ENCODE results near the gene XPNPEP1. TPM values are rescaled to one million over a fixed set of nuclear protein-coding genes. Genes with fewer than 3 reads are reported as not detected.

Gene XPNPEP1
- total RNA-seq, 1 donor from 2014 or later = 202 TPM

DNA sequence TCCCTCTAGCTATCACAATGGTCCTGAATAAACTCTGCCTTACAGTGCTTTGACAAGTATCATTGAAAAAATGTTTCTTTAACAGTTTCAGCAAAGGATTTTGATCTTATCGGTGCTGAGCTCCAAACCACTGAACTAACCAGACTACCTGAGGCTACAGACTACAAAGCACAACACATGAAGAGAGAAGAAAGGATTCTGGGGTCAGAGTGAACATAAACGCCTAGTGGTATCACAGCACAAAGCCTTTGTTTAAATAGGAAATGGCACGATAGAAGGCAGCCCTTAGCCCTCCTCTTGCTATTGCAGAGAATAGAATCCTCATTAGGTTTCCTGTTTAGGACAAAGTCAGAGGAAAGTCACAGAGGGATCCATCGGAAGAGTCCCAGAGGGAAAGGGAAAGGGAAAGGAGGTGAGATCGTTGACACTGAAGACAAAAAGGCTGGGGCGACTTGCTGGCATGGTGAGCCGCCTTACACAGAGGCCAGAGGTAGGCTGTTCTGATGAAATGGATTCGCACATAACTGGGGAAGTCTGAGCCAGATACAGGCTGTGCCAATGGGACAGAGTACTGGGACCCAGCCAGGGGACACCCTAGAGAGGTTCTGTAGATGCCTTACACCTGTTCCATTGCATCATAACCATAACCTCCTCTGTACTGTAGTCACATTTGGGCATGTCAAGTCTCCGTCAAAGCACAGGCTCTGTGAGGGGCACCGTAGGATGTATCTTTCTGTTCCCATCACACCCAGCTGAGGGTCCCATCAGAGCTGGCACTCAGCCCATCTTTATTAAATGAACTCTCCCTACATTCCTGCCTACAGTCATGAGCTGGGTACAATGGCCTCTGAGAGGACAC, 71.5 kb downstream of the XPNPEP1 start:
- TF ChIP-seq, protein P1, sequence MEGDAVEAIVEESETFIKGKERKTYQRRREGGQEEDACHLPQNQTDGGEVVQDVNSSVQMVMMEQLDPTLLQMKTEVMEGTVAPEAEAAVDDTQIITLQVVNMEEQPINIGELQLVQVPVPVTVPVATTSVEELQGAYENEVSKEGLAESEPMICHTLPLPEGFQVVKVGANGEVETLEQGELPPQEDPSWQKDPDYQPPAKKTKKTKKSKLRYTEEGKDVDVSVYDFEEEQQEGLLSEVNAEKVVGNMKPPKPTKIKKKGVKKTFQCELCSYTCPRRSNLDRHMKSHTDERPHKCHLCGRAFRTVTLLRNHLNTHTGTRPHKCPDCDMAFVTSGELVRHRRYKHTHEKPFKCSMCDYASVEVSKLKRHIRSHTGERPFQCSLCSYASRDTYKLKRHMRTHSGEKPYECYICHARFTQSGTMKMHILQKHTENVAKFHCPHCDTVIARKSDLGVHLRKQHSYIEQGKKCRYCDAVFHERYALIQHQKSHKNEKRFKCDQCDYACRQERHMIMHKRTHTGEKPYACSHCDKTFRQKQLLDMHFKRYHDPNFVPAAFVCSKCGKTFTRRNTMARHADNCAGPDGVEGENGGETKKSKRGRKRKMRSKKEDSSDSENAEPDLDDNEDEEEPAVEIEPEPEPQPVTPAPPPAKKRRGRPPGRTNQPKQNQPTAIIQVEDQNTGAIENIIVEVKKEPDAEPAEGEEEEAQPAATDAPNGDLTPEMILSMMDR (IDR thresholded peaks at IDR 0.05; ENCODE audit: unreplicated experiment) = no peak
- Mint-ChIP-seq H3K4me1 (ENCODE audit: unreplicated experiment) (peaks cover 22% of the 10 kb centered on the region), H3K27me3 (ENCODE audit: unreplicated experiment) (peaks cover 1% of the 10 kb centered on the region), H3K27ac (ENCODE audit: unreplicated experiment) (peak overlapping the region; percentile 88), H3K36me3 (ENCODE audit: low read depth, unreplicated experiment) (no peaks in the 10 kb centered on the region), H3K9me3 (ENCODE audit: unreplicated experiment) (no peaks in the 10 kb centered on the region), H3K4me3 (ENCODE audit: unreplicated experiment) (peak overlapping the region; percentile 53)
- peak; percentile 18 for DNase-seq (ENCODE audit: low spot score)

DNA sequence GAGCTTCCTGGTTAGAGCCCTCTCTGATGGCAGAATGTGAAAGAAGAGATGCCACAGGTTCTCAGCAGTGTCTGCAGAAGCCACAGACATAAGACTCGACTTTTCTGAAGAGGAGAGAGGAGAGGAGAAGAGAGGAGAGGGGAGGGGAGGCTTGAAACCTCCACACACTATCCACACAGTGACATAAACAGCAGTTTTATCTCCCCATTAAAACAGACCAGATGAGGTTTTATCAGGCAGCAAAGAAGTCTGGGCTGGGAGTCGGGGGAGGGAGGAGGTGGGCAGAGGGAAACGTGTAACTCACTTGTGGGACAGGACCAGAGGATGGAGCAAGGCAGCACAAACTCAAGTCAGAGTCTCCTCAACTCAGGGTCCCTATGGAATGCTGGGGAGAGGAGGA, 76.5 kb downstream of the XPNPEP1 start:
- H3K9me3 Mint-ChIP-seq (ENCODE audit: unreplicated experiment) = no peaks in the 10 kb centered on the region
- H3K27ac Mint-ChIP-seq (ENCODE audit: unreplicated experiment) = no peak overlapping the region
- peaks cover 42% of the 10 kb centered on the region for H3K4me1 Mint-ChIP-seq (ENCODE audit: unreplicated experiment)
- H3K27me3 Mint-ChIP-seq (ENCODE audit: unreplicated experiment) = peaks cover 1% of the 10 kb centered on the region
- DNase-seq (ENCODE audit: low spot score) = no peak
- no peak overlapping the region for H3K4me3 Mint-ChIP-seq (ENCODE audit: unreplicated experiment)
- peaks cover 8% of the 10 kb centered on the region for H3K36me3 Mint-ChIP-seq (ENCODE audit: low read depth, unreplicated experiment)
- TF ChIP-seq, protein P1 (IDR thresholded peaks at IDR 0.05; ENCODE audit: unreplicated experiment) = no peak

DNA sequence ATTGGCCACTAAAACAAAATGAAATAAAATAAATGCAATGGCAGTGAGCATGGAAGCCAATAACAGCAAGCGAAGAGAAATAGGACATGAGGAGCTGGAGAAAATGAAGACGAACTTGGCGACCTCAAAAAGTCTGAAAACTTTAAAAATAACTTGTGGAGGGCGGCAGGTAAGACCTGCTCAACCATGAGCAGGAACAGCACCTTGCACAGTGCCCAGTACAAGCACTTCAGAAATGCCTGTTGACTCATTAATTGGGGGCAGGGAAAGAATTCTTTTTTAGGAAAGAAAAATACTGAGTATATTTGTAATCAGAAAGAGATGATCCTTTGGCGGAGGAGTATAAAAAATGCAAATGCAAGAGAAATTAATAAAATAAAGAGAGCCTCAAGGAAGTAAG, 78.0 kb downstream of the XPNPEP1 start:
- TF ChIP-seq, protein P1 (IDR thresholded peaks at IDR 0.05; ENCODE audit: unreplicated experiment) = no peak
- Mint-ChIP-seq H3K27me3 (ENCODE audit: unreplicated experiment) (peaks cover 1% of the 10 kb centered on the region), H3K4me3 (ENCODE audit: unreplicated experiment) (no peak overlapping the region), H3K27ac (ENCODE audit: unreplicated experiment) (peak overlapping the region; percentile 57), H3K9me3 (ENCODE audit: unreplicated experiment) (no peaks in the 10 kb centered on the region), H3K36me3 (ENCODE audit: low read depth, unreplicated experiment) (peaks cover 8% of the 10 kb centered on the region), H3K4me1 (ENCODE audit: unreplicated experiment) (peaks cover 32% of the 10 kb centered on the region)
- no peak for DNase-seq (ENCODE audit: low spot score)

DNA sequence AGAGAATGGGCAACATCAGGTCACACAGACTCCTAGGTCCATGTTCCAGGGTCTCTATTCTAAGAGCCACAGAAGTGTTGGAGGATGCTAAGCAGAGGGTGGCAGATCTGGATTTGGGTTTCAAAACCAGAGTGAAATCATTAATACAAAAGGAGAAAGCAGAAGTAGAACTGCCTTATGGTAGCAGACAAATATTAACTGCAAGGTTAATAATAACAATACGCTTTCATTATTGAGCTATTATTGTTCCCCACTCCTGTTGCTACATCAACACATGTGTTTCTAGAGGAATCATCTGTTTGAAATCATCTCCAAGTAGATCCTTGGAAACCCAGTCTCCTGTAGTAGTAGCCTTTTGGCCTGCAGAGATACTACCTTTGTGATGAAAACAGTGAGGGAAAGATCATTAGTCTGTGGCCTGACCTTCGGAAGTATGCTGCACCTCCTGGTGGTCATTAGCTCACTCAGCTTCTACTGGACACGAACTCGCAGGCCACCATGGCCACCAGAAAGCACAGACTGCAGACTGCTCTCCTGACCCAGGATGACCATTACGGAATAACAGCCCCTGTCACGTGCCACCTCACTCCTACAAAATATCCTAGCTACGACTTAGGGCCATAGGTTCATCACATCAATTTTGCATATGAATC, 84.6 kb downstream of the XPNPEP1 start:
- H3K27ac Mint-ChIP-seq (ENCODE audit: unreplicated experiment) = no peak overlapping the region
- no peak for DNase-seq (ENCODE audit: low spot score)

More for the DNA sequence above, 84.6 kb downstream of the XPNPEP1 start:
- no peak overlapping the region for H3K4me3 Mint-ChIP-seq (ENCODE audit: unreplicated experiment)
- H3K4me1 Mint-ChIP-seq (ENCODE audit: unreplicated experiment) = peaks cover 46% of the 10 kb centered on the region
- TF ChIP-seq, protein P1 (IDR thresholded peaks at IDR 0.05; ENCODE audit: unreplicated experiment) = no peak
- H3K9me3 Mint-ChIP-seq (ENCODE audit: unreplicated experiment) = no peaks in the 10 kb centered on the region
- no peaks in the 10 kb centered on the region for H3K27me3 Mint-ChIP-seq (ENCODE audit: unreplicated experiment)
- peaks cover 3% of the 10 kb centered on the region for H3K36me3 Mint-ChIP-seq (ENCODE audit: low read depth, unreplicated experiment)

Measured in endothelial cell (in vitro differentiated cells).